Loucy (cell line): ENCODE results near the gene CBX2.

Experiments
- H2AFZ ChIP-seq: fragments of 200-600 bp; sonication (generic); 2 replicates; pipeline ENCODE4 v1.6.0; 2016; ENCODE audit warnings: antibody characterized with exemption, mild to moderate bottlenecking, low read length, moderate library complexity
- H3F3A ChIP-seq: fragments of 200-600 bp; 2 replicates; pipeline ENCODE4 v1.6.0; 2016; ENCODE audit warnings: antibody characterized with exemption, low read depth, mild to moderate bottlenecking
- H3K27me3 ChIP-seq: fragments of 200-600 bp; sonication (generic); 2 replicates; pipeline ENCODE4 v1.6.1; 2014; ENCODE audit warnings: low read length, mild to moderate bottlenecking; ENCODE audit not compliant: insufficient read depth, poor library complexity, severe bottlenecking
- H3K36me3 ChIP-seq: fragments of 200-600 bp; sonication (generic); 2 replicates; pipeline ENCODE4 v1.6.1; 2016; ENCODE audit warnings: low read length; ENCODE audit not compliant: insufficient read depth
- H3K4me1 ChIP-seq: fragments of 200-600 bp; sonication (generic); 2 replicates; pipeline ENCODE4 v1.5.1; 2014; ENCODE audit warnings: low read length, mild to moderate bottlenecking; ENCODE audit not compliant: insufficient read depth, poor library complexity, severe bottlenecking
- H3K4me2 ChIP-seq: fragments of 200-600 bp; sonication (generic); 2 replicates; pipeline ENCODE4 v1.6.0; 2014; ENCODE audit warnings: antibody characterized with exemption, low read length, low read depth, mild to moderate bottlenecking; ENCODE audit not compliant: poor library complexity, severe bottlenecking
- H3K4me3 ChIP-seq: fragments of 200-600 bp; sonication (generic); 2 replicates; pipeline ENCODE4 v1.5.1; 2014; ENCODE audit warnings: low read length, mild to moderate bottlenecking, mixed read lengths; ENCODE audit not compliant: poor library complexity, severe bottlenecking
- H3K79me2 ChIP-seq: fragments of 200-600 bp; sonication (generic); 2 replicates; pipeline ENCODE4 v1.6.1; 2014; ENCODE audit warnings: low read length; ENCODE audit not compliant: insufficient read depth
- H3K9ac ChIP-seq: fragments of 200-600 bp; sonication (generic); 2 replicates; pipeline ENCODE4 v1.6.0; 2014; ENCODE audit warnings: mild to moderate bottlenecking, low read depth, low read length, moderate library complexity; ENCODE audit not compliant: poor library complexity, severe bottlenecking
- H3K9me2 ChIP-seq: fragments of 200-600 bp; sonication (generic); replicated peaks from 2 replicates; pipeline ENCODE4 v1.6.1; 2016; ENCODE audit warnings: low read depth, low read length, mixed read lengths
- H3K9me3 ChIP-seq: fragments of 200-600 bp; sonication (generic); 2 replicates; pipeline ENCODE4 v1.6.1; 2014; ENCODE audit warnings: mild to moderate bottlenecking, antibody characterized with exemption, low read length, low read depth; ENCODE audit not compliant: insufficient read depth
- H4K20me1 ChIP-seq: fragments of 200-600 bp; sonication (generic); 2 replicates; pipeline ENCODE4 v1.6.0; 2014; ENCODE audit warnings: antibody characterized with exemption, low read length, mild to moderate bottlenecking; ENCODE audit not compliant: insufficient read depth, poor library complexity, severe bottlenecking
- CTCF ChIP-seq: fragments of 200-600 bp; sonication (generic); conservative IDR thresholded peaks from 2 replicates; pipeline ENCODE4 v1.5.1; 2014; ENCODE audit warnings: mild to moderate bottlenecking, antibody characterized with exemption, low read length
- EZH2phosphoT487 ChIP-seq: fragments of 200-600 bp; IDR thresholded peaks from 2 replicates; pipeline ENCODE4 v1.6.1; 2018; ENCODE audit warnings: antibody characterized with exemption, mild to moderate bottlenecking, moderate library complexity, borderline replicate concordance

Gene CBX2

GRCh38 chr17:79746889-79747507, 30.9 kb upstream of the CBX2 start:
- Histone ChIP-seq H3K4me1 (peaks cover 6% of the 10 kb centered on the region), H3K9me3 (no peaks in the 10 kb centered on the region), H3K9me2 (no peaks in the 10 kb centered on the region), H3K4me3 (no peak overlapping the region), H3K27me3 (no peaks in the 10 kb centered on the region), H3K9ac (peak overlapping the region; percentile 60), H3K4me2 (no peak overlapping the region), H3K79me2 (no peaks in the 10 kb centered on the region), H3K36me3 (no peaks in the 10 kb centered on the region), H4K20me1 (no peaks in the 10 kb centered on the region), H2AFZ (no peak overlapping the region), H3F3A (no peaks in the 10 kb centered on the region; the same call in 1 of the 2 replicates)
- TF ChIP-seq EZH2phosphoT487 (no peak), CTCF (no peak)

- Histone ChIP-seq H3K4me2 (no peak overlapping the region), H3K4me3 (no peak overlapping the region), H3K36me3 (no peaks in the 10 kb centered on the region), H3K9me2 (no peaks in the 10 kb centered on the region), H4K20me1 (no peaks in the 10 kb centered on the region), H3K79me2 (no peaks in the 10 kb centered on the region), H3K9ac (no peak overlapping the region), H3K9me3 (no peaks in the 10 kb centered on the region), H3K27me3 (no peaks in the 10 kb centered on the region), H3F3A (no peaks in the 10 kb centered on the region; the same call in 1 of the 2 replicates), H2AFZ (no peak overlapping the region), H3K4me1 (peaks cover 3% of the 10 kb centered on the region)
- no peak for TF ChIP-seq EZH2phosphoT487
Measured at GRCh38 chr17:79747508-79748294, 30.2 kb upstream of the CBX2 start.

GRCh38 chr17:79748295-79749099, 29.5 kb upstream of the CBX2 start:
- H3K79me2 ChIP-seq = no peaks in the 10 kb centered on the region
- no peak overlapping the region for H3K4me3 ChIP-seq
- TF ChIP-seq CTCF = no peak
- TF ChIP-seq EZH2phosphoT487 = no peak
- no peaks in the 10 kb centered on the region for H3K9me2 ChIP-seq
- H3K4me1 ChIP-seq = peaks cover 3% of the 10 kb centered on the region
- no peaks in the 10 kb centered on the region; the same call in 1 of the 2 replicates for H3F3A ChIP-seq
- H4K20me1 ChIP-seq = no peaks in the 10 kb centered on the region
- H3K9ac ChIP-seq = no peak overlapping the region
- H2AFZ ChIP-seq = no peak overlapping the region
- H3K9me3 ChIP-seq = no peaks in the 10 kb centered on the region
- H3K36me3 ChIP-seq = no peaks in the 10 kb centered on the region
- H3K4me2 ChIP-seq = no peak overlapping the region
- H3K27me3 ChIP-seq = no peaks in the 10 kb centered on the region
